ENCODE data around the gene CNTN4.
"Not testable (repeated sequence)": the region's sequence is repeated elsewhere in the genome, so short reads cannot be mapped to it uniquely, and the experiment has no call there.

CNTN4 gene

DNA sequence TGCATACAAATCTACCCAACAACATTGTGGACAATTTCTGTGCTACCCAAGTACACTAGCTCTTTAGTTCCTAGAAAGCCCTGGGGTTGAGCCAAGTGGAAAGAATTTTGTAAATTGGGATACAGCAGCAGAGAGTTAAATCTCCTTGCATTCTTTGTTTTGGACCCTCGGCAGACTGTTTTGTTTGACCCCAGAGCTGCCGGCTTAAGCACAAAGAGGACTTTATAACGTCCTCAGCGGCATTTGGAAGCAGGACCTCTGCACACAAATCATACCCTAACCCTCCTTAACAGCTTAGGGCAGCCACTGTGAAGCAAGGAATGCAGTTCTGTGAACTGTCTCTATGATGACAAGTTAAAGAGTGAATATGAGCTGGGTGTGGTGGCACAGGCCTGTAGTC is 415.3 kb downstream of the CNTN4 start:
- TF ChIP-seq, protein P1, sequence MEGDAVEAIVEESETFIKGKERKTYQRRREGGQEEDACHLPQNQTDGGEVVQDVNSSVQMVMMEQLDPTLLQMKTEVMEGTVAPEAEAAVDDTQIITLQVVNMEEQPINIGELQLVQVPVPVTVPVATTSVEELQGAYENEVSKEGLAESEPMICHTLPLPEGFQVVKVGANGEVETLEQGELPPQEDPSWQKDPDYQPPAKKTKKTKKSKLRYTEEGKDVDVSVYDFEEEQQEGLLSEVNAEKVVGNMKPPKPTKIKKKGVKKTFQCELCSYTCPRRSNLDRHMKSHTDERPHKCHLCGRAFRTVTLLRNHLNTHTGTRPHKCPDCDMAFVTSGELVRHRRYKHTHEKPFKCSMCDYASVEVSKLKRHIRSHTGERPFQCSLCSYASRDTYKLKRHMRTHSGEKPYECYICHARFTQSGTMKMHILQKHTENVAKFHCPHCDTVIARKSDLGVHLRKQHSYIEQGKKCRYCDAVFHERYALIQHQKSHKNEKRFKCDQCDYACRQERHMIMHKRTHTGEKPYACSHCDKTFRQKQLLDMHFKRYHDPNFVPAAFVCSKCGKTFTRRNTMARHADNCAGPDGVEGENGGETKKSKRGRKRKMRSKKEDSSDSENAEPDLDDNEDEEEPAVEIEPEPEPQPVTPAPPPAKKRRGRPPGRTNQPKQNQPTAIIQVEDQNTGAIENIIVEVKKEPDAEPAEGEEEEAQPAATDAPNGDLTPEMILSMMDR (conservative IDR thresholded peaks at IDR 0.05; ENCODE audit: low read depth, low read length): no peak
- no peak for DNase-seq (ENCODE audit: low read depth)
- H3K4me3 ChIP-seq (ENCODE audit: low read depth, low read length): no peak overlapping the region

DNA sequence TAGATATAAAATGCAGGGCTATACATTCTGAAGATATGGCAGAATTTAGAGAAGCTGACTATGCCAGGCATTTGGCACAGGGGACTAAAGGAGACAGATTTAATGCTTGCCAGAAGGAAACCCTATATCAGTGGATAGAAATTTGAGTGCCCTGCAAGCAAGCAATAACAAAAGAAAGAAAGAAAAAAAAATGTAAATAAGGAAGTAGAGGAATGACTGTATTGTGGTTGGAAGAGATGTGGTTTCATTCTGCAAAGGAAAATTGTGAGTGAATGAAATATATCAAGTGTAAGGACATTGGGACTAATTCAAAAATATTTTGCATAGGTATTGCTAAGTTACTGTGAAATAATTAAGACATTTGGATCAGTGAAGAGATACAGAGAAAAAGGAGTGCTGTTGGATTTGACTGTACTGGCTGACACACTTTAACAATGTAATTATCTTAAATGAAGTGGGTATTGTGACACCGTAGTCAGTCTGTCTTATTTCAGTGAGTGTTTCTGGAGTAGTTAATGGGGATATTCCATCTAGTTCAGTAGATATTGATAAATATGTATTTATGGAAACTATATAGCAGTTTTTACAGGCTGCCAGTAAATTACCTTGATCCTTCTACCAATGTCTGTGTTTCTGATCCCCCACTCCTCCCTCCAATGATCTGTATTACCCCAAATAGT is 418.2 kb downstream of the CNTN4 start:
- H3K4me3 ChIP-seq (ENCODE audit: low read depth, low read length): no peak overlapping the region
- DNase-seq (ENCODE audit: low read depth): no peak
- TF ChIP-seq, protein P1 (conservative IDR thresholded peaks at IDR 0.05; ENCODE audit: low read depth, low read length): no peak

DNA sequence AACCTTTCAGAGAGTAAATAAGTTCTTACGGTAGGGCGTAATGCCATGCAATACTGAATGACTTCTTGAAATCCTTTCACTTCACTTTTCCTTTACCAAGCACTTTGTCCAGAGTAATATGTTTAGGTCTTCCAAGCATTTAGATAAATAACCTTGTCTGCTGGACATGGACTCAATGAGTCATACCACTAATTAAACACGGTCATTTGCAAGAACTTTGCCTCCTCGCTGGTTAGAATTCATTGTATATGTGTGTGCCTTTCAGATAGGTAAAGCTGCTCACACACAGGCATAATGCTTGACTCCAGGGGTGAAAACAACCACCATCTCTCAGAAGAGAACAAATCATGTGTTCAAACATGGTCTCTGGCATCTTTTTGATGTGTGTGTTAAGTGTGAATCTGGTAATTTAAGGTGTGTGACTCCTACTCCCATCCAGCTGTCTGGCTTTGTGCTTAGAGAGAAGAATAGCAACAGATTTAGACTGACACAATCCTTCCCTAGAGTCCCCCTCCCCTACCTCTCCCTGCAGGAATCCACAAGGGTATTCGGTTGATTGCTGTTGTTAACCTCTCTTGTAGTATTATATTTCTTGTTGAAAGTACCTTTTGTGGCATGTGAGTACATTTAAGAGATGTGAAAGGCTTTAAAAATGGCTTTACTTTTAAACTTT is 419.0 kb downstream of the CNTN4 start:
- DNase-seq (ENCODE audit: low read depth): no peak
- TF ChIP-seq, protein P1 (conservative IDR thresholded peaks at IDR 0.05; ENCODE audit: low read depth, low read length): no peak
- no peak overlapping the region for H3K4me3 ChIP-seq (ENCODE audit: low read depth, low read length)

DNA sequence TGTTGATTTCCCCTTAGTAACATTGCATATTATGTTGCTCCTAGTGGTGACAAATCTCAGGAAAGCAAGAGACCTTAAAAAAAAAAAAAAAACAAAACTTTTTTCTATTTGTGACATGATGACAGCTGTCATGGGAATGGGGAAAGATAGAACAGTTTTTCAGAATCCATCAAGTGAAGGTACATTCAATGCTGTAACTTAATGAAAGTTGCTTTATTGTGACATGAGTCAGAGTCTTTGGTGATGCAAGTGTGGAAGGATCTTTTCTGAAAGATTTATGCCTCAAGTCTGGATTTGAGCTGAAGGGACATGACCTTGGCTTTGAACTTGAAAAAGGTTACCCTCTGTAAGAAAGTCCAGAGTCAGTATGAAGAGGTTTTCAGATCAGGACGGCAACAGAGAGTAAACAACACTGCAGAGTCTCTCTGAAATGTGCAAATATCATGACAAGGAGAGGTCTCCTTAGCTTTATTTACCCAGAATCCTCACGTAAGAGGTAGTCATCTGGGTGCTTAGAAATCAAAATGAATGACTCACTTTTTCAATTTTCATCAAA is 424.7 kb downstream of the CNTN4 start:
- no peak for DNase-seq (ENCODE audit: low read depth)
- TF ChIP-seq, protein P1 (conservative IDR thresholded peaks at IDR 0.05; ENCODE audit: low read depth, low read length): no peak

DNA sequence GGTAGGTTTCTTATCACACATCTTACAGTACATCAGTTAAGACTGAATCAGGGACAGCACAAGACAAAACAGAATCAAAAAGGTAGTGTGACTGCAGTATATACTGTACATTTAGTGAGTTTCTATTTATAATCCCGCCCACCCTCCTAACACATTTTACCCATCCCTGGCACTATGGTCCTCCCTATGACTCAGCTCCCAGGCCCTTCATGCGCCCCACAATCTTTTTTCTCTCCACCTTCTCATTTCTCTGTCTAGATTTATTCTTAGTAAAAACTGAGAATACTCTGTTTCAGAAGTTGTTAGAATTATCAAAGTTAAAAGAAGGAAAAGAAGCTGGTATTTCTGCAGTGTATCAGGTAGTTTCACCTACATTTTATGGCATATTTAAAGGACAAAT is 427.3 kb downstream of the CNTN4 start:
- no peak for DNase-seq (ENCODE audit: low read depth)
- no peak overlapping the region for H3K4me3 ChIP-seq (ENCODE audit: low read depth, low read length)
- TF ChIP-seq, protein P1 (conservative IDR thresholded peaks at IDR 0.05; ENCODE audit: low read depth, low read length): no peak

More for the DNA sequence above, 424.7 kb downstream of the CNTN4 start:
- no peak overlapping the region for H3K4me3 ChIP-seq (ENCODE audit: low read depth, low read length)

DNA sequence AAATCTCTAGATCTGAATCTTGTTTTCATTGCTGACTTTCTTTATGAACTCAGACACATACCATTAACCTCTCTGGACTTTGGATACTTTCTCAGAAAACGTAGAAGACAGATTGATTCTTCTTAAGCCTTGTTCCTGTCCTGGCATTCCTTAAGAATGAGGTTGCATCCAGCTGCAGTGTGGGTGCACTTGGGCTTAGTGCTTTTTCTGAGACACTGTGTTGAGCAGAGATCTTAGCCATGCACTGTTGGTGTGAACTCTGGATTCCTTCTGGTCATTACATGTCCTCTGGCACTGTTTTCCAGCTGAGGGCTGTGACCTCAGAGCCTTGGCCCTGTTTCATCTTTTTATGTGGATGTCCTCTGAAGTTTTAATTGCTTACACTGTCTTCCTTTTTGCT is 428.3 kb downstream of the CNTN4 start:
- no peak for DNase-seq (ENCODE audit: low read depth)
- TF ChIP-seq, protein P1 (conservative IDR thresholded peaks at IDR 0.05; ENCODE audit: low read depth, low read length): no peak
- H3K4me3 ChIP-seq (ENCODE audit: low read depth, low read length): no peak overlapping the region

DNA sequence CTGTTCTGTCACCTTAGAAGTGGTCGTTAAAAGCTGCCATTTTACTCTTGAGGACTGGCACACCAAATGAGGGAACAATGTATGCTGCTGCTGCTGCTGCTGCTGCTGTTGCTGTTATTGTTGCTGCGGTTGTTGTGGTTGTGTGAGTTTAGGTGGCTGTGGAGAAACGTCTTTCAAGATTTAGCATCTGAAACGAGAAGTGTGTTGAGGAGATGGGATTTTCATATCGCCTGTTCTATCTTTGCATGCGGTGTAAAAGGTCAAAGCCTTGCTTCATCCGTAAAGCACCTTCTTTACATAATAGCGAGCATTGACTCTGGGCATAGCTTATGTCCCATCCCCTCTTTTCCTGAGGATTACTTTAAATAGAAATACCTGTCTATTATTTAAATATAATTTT is 428.7 kb downstream of the CNTN4 start:
- not testable (repeated sequence) for DNase-seq (ENCODE audit: low read depth); H3K4me3 ChIP-seq (ENCODE audit: low read depth, low read length)

DNA sequence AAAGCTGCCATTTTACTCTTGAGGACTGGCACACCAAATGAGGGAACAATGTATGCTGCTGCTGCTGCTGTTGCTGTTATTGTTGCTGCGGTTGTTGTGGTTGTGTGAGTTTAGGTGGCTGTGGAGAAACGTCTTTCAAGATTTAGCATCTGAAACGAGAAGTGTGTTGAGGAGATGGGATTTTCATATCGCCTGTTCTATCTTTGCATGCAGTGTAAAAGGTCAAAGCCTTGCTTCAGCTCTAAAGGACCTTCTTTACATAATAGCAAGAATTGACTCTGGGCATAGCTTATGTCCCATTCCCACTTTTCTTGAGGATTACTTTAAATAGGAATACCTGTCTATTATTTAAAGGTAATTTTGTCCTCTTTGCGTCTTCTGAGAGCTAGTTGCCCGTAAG is 436.1 kb downstream of the CNTN4 start:
- DNase-seq (ENCODE audit: low read depth); H3K4me3 ChIP-seq (ENCODE audit: low read depth, low read length): not testable (repeated sequence)

All from choroid plexus epithelial cell (primary cell).